NOMO-1 treated with DMSO at 0.1 percent for 48 hours (cell line): Measurements from ENCODE around the gene RASAL3.

Experiments
- DNase-seq: peaks from one replicate; lab custom pipeline; 2025; ENCODE audit not compliant: unreplicated experiment; lab: John Stamatoyannopoulos, UW

The RASAL3 gene

DNA sequence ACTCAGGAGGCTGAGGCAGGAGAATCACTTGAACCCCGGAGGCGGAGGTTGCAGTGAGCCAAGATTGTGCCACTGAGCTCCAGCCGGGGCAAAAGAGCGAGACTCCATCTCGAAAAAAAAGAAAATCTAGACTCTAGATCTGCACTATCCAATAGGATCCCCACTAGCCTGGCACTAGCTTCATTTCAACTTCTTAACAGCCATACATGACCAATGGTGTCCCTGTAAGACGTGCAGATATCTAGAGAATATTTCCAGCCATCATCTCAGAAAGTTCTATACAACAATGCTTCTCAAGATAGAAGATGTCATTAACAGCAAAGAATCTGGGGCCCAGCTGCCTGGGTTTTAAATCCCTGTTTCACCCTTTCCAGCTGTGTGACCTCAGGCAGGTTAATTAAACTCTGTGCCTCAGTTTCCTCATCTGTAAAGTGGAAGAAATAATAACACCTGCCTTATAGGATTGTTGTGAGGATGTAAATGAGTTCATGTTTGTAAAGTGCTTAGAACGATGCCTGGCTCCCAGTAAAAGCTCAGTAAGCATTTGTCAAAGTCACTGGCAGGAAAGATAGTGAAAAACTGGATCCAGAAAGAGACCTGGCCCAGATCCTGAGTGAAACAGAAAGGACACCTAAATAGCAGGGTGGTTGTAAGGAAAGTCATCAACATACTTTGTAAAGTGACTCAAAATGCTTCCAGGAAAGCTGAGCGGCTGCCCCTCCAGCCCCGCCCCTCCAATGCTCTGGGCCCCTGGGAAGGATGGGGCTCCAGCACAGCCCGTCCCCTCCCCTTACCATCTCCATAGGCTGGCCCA is 28.1 kb downstream of the RASAL3 start:
- DNase-seq: no peak

DNA sequence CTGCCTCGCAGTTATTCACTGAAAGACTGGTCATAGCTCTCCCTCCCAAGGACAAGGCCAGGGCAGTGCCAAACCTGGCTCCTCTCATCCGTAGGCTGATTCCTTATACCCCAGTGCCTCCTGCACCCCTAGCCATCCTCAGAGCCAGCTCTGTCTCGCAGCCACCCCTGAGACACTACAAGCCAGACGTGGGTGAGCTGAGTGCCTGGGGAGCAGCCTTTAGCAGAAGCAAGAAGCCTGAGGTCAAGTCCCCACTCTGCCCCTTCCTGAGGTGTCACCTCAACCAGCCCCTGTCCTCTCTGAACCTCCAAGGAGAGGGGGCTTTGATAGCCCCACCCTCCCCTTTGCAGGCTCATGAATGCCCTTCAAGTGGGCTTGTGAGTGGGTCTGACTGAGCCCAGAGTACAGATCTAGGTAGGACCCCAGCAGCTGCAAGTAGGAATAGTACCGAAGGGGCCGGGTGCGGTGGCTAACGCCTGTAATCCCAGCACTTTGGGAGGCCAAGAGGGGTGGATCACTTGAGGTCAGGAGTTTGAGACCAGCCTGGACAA is 30.8 kb downstream of the RASAL3 start:
- no peak for DNase-seq

DNA sequence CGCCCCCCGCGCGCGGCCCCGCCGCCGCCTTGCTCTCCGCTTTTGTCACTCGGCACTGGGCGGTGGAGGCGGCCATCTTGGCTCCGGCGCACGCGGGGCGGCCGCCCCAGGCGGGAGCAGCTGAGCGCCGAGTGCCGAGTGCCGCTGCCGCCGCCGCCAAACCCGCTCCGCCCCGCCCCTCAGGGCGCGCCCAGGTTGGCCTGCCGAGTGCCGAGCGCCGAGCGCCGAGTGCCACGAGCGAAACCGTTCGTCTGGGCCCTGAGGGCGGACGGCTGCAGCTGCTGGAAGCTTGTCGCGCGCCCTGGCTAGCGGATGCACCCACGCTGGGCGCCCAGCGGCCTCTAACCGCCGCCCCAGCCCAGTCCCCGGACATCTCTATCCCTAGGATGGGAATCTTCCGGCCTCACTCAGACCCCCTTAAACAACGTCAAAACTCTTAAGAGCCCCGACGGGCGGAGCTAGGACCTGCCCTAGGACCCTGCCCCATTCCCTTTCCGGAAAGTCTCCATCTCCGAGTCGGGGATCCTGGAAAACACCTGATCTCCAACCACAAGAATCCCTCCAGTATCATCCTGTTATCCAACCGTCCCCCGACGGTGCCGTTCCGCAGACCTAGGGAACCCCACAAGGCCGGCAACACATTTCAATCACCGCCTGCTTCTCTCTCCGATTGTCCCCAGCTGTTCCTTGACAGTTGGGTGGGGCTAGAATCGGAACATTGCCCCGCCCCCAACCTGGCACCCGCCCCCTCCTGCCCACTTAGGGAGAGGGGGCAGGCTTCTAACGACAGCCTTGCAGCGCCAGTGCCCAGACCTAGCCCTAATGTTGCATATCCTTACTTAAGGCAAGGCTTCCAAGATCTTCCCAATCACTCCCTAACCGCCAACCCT is 31.5 kb downstream of the RASAL3 start:
- peak; percentile 88 for DNase-seq

DNA sequence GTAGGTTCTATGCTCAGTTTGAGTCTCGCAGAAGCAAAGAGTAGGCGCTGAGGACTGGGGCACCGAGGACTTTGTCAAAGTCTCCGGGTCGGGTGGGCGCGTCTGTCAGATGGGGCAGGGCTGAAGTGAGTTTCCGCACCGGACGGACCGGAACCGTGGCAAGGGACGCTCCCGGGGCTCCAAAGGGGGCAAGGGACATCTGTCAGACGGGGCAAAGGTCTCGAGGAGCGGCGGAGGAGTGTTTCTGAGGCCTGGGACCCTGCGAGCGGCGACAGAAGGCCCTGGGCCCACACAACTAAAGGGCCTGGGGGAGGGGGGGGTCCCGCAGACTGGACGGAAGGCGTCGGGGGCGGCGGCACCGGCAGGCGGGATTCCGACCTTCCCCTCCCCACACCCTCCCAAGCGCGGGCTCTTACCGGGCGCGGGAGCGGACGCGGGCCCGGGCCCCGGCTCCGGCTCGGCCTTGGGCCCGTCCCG is 32.3 kb downstream of the RASAL3 start:
- no peak for DNase-seq

DNA sequence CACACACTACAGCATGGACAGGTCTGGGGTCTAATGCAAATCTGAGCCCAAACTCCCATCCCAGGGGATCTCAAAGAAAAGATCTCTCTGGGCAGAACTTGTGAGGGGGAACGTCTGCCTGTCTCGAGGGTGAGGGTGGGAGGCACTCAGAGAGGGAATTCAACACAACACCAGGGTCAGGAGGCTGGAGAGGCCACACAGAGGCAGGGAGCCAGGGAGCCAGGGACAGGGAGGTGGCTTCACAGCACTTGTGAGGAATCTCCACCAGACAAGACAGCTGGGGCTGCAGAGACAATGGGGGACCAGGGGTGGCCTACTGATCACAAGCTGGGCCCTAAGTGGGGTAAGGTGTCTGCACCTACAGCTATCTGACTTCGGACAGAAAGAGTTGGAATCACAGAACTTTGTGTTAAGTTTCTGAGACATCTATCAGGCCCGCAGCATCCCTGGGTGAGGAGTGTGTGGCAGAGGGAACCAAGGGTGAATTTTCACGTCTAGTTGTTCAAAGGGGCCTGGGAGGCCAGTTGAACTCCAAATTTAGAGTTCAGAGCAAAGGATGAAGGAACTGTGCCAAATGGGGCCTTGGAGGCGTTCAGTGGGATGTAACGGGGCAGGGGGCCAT is 32.8 kb downstream of the RASAL3 start:
- DNase-seq: no peak

DNA sequence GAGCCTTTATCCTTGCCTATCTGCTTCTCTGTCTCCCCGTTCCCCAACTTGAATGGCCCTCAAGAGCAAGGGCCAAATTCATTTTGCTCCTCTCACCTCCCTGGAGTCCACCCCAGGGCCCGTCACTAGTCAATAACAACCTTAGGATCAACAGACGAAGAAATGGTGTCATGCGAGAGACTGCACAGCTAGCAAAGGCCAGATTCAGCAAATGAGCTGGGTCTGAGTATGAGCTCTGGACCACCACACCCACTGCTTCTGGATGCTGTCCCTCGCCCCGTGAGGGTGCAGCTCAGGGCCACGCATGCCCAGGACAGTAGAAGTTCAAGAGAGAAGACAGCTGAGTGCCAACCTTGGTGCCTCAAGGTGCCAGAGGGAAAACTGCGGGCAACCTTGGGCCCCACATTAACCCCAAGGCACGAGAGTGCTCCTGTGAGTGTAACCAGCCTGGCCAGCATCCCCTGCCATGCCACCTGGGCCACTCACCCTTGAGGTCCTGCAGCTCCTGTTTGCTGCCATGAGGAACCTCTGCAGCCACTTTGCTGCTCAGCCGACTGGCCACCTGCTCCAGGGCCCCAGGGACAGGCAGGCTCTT is 33.7 kb downstream of the RASAL3 start:
- no peak for DNase-seq

DNA sequence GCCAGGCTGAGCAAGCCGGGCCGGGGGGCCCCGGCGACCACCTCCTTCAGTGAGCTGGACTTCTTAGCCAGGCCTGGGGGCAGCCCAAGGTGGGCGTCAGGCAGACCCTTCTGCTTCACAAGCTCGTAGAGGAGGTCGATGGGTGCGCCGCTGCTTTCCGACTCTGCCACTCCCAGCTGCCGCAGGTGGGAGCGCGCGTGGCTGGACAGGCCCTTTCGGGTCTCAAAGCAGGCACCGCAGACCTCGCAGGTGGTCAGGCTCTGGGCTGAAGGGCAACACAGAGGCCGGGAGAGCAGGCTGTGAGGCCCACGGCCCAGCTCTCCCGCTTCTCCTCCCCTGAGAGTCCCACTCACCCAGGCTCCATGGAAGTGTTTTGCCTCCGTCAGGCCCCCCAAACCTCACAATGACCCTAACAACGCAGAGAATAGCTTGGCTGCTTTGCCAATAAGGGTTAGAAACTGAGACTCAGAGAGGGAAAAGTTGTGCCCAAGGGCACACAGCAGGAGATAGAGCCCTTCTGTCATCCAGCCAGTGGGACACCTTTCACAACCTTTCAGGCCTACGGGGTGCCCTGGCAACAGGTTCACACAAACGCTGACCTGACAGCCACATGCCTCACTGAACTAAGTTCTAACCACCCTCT is 34.4 kb downstream of the RASAL3 start:
- DNase-seq: no peak

DNA sequence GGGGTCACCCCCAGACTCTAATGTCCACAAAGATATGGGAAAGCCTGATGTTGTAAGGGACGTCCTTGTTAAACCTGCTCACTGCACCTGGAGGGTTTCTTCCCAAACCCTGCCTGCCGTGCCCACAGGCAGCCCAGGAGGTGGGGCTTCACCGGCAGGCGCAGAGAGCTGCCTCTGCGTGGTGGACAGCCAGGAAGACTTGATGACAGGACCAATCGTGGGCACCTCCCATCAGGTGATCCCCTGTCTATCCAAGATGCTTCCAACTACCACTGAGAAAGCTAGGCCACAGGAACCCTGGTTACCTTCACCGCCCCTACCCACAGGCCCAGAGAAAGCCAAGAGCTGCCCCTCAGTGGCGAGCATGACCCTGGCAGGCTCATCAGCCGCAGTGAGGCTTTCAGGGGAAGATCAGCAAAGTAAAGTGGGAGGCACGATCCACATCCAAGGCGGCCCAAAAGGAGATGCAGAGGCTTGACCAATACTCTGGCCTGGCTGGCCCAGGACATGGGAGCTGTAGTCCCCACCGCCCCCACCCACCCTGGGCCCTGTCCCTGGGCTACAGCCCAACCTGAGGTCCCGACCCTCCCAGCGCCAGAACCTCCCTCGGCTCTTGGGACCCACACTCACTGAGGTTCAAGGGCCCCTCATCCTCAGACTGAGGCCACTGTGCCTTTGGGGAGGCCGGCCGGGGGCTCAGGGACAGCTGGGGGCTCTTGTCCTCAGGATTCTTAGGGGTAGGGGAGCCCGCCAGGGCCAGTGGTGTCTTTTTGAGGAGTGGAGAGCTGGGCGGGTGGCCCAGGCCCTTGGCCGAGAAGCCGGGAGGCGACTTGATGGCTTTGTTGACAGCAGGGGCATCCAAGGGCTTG is 35.2 kb downstream of the RASAL3 start:
- no peak for DNase-seq

DNA sequence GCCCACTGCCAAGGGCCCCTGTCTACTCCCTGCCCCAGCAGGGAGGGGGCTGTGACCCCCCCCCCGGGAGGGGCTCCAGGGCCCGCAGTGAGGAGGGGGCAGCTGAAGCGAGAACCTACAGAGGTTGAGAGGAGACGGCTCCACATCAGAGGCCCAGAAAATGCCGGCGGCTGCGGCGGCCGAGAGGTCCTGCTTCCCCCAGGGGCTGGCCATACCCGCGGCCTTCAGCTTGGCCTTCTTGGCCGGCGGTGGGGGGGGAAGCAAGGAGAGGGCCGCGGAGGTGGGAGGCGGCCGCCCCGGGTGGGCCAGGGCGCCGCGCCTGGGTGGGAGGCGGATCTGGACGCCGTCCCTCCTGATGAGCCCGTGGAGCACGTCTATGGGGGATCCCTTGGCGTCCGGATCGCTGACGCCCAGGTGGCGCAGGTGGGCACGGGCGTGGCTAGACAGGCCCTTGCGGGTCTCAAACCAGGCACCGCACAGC is 36.3 kb downstream of the RASAL3 start:
- no peak for DNase-seq

DNA sequence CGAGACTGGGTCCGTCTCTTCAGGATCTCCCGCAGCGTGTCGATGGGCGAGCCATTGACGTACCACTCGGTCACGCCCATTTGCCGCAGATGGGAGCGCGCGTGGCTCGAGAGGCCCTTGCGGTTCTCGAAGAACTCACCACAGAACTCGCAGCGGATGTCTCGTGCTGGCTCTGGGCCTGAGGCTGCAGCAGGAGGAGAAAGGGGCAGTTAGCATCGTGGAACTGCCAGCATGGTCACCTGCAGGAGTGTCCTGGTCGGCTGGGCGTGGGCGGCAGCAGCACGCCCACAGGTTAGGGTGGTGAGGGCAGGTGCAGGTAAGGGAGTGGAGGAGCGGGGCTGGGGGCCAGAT is 37.0 kb downstream of the RASAL3 start:
- DNase-seq: no peak

DNA sequence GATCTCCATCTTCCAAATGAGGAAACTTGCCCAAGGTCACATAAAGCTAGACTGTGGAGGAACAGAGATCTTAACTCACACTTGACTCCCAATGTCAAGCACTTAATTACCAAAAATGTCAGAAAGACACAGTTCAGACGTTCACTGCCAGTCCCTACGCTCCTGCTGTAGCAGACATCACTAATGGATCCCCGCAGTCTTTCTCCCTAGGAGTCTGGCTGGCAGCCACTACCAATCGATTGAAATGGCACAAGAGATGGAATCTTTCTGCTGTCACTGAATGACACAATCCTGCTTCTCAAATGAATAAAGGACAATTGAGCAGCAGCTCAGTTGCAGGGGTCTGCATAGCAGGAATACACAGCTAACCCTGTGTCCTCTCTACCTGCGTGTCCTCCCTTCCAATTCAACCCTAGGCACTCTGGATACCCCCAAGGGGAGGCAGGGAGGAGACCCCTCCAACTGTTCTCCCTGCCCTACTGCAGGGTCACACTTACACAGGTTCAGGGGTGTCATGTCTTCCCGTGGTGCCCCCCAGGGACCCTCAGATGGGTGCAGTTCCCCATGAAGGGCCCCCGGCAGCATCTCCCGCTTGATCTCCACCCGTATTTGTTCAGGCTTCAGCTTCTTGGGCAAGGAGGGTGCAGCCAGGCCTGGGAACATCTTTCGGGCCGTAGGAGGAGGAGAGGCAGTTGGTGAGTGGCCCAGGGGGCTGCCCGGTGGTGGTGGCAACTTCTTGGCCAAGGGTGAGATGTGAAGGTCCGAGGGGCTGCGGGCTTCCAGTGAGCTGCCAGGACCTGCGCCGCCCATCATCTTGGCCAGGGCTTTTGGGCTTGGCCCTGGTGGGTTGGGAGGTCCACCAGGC is 37.6 kb downstream of the RASAL3 start:
- DNase-seq: no peak

DNA sequence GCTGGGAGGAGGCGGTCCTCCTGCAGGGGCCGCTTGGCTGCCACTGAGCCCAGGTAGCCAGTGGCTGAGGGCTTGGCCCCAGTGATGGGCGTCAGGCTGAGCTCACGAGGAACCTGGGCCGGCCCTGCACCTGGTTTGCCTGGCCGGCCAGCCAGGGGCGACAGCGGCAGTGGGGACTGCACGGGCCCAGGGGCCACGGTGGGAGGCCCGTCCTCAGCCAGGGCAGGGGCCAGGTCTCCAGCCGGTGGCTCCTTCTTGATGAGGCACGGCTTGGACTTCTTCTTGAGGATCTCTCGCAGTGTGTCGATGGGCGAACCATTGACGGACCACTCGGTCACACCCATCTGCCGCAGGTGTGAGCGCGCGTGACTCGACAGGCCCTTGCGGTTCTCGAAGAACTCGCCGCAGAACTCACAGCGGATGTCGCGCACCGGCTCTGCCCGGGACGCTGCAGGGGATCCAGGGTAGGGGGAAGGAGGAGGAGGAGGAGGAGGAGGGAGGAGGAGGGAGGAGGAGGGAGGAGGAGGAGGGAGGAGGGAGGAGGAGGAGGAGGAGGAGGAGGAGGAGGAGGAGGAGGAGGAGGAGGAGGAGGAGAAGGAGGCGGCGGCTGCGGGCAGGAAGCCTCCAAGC is 38.9 kb downstream of the RASAL3 start:
- no peak for DNase-seq

DNA sequence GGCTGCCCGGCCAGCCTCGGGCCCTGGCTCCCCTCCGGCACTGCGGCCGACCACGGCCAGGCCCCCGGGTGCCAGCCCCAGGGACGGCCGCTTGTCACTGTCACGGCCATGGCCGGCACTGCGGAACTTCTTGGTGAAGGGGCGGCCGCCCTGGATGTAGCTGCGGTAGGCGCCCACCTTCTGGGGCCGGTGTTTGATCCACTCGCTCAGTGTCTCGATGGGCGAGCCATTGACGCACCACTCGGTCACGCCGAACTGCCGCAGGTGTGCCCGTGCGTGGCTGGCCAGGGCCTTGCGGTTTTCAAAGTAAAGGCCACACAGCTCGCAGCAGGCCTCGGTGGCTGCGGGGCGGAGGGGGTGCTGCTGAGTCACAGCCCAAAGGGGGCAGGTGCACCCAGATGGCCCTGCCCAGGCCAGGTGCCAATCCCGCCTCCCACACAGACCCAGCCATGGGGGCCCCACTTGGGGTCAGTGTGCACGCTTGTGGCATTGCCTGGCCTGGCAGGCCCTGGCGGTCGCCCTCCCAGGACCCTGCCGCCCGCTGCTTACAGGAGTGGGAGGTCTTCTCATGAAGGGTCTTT is 39.6 kb downstream of the RASAL3 start:
- no peak for DNase-seq

DNA sequence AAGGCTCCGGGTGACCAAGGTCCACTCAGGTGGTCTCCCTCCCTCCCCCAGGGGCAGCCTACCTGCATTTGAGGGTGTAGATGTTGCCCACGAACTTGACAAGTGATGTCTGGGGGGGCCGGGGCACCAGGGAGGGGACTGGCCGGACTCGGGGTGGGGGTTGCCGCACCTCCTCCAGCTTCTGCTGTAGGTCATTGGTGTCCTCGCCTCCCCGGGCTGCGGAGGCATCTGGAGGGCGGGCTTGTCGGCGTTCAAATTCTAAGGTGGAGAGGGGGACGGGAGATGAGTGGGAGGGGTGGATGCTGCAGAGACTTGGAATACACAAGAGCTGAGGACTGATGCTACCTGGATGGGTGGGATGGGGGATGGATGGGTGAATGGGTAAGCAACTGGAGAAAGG is 40.2 kb downstream of the RASAL3 start:
- DNase-seq: no peak

DNA sequence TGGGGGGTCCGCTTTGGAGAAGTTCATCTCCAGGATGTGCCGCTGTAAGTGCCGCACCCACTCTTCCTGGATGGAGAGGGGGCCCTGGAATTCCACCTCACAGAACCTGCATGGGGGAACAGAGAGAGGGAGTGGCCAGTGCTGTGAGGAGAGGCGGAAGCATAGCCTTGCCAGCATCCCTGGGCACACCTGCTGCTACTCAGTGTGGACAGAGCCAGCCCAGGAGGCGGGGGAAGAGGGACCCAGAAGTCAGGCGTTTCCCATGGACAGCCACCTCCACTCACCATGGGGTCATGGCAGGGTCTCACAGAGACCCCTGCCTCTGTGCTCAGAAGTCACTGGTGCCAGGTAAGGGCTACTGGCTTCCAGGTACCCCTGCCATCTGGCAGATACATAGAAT is 41.2 kb downstream of the RASAL3 start:
- no peak for DNase-seq

DNA sequence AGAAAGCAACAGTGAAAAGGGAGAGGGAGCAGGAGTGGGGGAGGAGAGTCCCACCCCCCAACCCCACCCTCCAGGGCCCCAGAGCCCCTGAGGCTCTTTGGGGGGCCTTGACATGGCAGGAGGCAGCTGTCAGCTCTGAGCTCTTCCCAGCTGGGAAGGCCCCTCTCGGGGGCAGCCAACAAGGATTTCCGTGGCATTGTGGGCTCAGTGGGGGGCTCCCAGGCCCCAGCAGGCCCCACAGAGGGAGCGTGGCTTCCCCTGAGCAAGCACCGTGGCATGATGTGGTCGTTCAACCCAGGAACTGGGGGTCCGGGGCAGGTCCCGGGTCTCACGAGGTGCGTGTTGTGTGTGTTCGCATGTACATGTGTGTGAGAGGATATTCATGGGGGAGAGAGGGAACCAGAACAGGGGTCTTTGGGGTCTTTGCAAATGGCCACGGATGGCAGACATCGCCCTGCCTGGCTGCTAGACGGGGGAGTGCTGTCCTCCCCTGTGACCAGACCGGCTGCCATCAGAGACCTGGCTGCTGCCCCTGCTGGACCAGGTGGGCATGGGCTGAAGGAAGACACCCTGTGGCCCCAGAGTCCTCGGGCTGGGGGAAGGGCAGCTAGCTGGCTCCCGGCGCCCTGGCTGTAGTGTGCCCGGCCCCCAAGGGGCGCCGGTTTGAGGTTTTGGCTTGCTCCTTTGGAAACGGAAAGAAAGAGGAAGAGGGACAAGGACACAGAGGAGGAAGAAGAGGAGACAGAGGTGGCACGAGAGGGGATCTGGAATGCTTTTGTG is 41.9 kb downstream of the RASAL3 start:
- DNase-seq: no peak

DNA sequence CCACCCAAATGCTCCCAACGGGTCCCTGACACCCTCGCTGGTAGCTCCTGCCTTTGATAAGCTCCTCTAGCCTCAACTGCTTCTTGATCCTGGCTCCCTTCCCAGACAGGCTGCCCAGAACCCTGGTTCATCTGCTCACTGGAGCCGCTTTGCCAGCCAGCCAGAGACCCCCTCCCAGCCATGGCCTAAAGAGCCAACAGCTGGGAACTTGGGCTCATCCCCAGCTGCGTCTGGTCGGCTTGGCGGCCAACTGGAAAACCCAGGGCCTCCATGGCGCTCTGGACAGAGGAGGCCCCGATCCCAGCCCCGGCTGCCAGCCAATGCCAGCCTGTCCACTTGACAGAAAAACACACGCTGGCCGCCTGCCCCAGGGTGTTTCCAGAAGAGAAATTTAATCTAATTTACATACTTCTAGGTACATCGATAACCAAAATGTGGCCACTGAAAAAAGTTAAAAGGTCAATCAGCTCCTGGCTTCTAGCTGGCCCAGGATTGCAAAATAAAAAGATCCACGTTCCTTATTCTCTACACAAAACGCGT is 42.6 kb downstream of the RASAL3 start:
- DNase-seq: no peak
